Activated naive CD4-positive, alpha-beta T cell treated with anti-CD3 and anti-CD28 coated beads, Interleukin-2, amount 10 ng/mL, durations not matched to agents 7 days and 5 days (primary cell): ENCODE results near the gene NDUFAF3.
A peak's percentile ranks its signal among the peaks of the same experiment; 100 is the strongest.
"Not testable (repeated sequence)": the region's sequence is repeated elsewhere in the genome, so short reads cannot be mapped to it uniquely, and the experiment has no call there.

Experiments used
- CTCF ChIA-PET: fragments of 350-600 bp; sonication (Branson Sonifier 250); formaldehyde crosslinking; loops from one replicate; lab custom pipeline; 2021; ENCODE audit warnings: antibody characterized with exemption; lab: Charles Lee
- DNase-seq: peaks from one replicate; pipeline ENCODE4 v3.0.0-alpha.2; 2020
- H3K27ac Mint-ChIP-seq: one replicate; pipeline ENCODE4 v1.8.0; 2021; ENCODE audit warnings: mild to moderate bottlenecking, moderate library complexity, mixed read lengths
- H3K27me3 Mint-ChIP-seq: one replicate; pipeline ENCODE4 v1.8.0; 2021; ENCODE audit warnings: mild to moderate bottlenecking, mixed read lengths
- H3K36me3 Mint-ChIP-seq: one replicate; pipeline ENCODE4 v1.8.0; 2021; ENCODE audit warnings: mixed read lengths
- H3K4me1 Mint-ChIP-seq: one replicate; pipeline ENCODE4 v1.8.0; 2021; ENCODE audit warnings: mixed read lengths
- H3K4me3 Mint-ChIP-seq: one replicate; pipeline ENCODE4 v1.8.0; 2021; ENCODE audit warnings: mild to moderate bottlenecking, moderate library complexity, mixed read lengths
- H3K9me3 Mint-ChIP-seq: one replicate; pipeline ENCODE4 v1.8.0; 2021; ENCODE audit warnings: mixed read lengths

NDUFAF3 gene

DNA sequence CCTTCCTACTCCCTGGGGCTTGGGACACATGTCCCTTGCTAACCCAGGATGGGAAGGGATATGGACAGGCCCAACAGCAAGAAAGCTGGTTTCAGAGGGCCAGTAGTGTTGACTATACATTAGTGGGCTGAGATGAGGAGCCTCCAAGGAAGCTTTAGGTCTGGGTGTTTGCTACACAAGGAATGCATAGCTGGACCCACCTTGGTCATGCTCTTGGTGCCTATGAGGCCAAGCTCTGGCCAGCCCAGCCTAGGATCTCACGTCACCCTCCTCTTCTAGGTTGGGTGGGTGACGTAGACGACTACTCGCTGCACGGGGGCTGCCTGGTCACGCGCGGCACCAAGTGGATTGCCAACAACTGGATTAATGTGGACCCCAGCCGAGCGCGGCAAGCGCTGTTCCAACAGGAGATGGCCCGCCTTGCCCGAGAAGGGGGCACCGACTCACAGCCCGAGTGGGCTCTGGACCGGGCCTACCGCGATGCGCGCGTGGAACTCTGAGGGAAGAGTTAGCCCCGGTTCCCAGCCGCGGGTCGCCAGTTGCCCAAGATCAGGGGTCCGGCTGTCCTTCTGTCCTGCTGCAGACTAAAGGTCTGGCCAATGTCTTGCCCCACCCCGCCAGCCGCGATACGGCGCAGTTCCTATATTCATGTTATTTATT is 15.4 kb upstream of the NDUFAF3 start:
- peaks cover 40% of the 10 kb centered on the region for H3K4me1 Mint-ChIP-seq
- no peaks in the 10 kb centered on the region for H3K9me3 Mint-ChIP-seq
- peak overlapping the region; percentile 98 for H3K4me3 Mint-ChIP-seq
- DNase-seq = peak; percentile 41
- peak overlapping the region; percentile 99 for H3K27ac Mint-ChIP-seq
- peaks cover 27% of the 10 kb centered on the region for H3K36me3 Mint-ChIP-seq
- no peaks in the 10 kb centered on the region for H3K27me3 Mint-ChIP-seq
- CTCF ChIA-PET = interaction anchor here (0.6 to 5.2 kb wide), 10 partner anchors 10 to 260 kb away, joined by 3 to 62 read pairs (median 4); partner anchors contain the start of genes DALRD3, KLHDC8B, NDUFAF3 and P4HTM

DNA sequence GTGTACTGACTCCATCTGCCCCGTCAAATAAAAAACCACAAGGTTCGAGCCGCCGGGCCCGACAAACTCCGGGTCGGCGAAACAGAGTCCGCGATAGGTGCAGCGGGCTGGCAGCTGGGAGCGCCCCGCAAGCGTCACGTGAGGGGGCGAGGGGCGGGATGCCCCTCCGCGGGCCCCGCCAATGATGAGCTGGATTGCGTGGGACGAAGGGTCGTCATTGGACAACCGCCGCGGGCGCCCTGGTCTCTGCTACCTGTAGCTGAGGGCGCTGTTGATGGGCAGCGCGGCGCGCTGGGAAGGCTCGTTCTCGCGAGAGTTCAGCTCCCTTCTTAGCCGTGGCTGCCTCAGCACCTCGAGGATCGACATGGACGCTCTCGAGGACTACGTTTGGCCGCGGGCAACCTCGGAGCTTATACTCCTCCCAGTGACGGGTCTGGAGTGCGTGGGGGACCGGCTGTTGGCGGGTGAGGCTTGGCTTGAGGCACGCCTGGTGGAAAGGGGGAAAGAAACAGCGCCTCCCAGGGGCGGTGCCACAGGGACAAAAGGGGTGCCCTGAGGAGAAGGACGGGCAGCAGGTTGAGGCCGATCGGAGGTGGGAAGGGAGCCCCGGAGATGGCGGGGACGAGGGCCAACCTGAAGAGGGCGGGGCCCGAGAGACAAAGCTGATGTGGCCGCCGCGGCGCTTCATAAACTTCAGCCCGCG is 14.7 kb upstream of the NDUFAF3 start, which contains the start of gene WDR6:
Gene WDR6, plus strand, starts transcription at position 324 of the 703 bp plus-strand sequence. Its CDS starts 41 bp downstream, at position 365.
- Mint-ChIP-seq H3K4me3 (peak within 1 kb of the TSS; percentile 98), H3K4me1 (peaks cover 38% of the 10 kb centered on the region), H3K9me3 (no peaks in the 10 kb centered on the region)

DNA sequence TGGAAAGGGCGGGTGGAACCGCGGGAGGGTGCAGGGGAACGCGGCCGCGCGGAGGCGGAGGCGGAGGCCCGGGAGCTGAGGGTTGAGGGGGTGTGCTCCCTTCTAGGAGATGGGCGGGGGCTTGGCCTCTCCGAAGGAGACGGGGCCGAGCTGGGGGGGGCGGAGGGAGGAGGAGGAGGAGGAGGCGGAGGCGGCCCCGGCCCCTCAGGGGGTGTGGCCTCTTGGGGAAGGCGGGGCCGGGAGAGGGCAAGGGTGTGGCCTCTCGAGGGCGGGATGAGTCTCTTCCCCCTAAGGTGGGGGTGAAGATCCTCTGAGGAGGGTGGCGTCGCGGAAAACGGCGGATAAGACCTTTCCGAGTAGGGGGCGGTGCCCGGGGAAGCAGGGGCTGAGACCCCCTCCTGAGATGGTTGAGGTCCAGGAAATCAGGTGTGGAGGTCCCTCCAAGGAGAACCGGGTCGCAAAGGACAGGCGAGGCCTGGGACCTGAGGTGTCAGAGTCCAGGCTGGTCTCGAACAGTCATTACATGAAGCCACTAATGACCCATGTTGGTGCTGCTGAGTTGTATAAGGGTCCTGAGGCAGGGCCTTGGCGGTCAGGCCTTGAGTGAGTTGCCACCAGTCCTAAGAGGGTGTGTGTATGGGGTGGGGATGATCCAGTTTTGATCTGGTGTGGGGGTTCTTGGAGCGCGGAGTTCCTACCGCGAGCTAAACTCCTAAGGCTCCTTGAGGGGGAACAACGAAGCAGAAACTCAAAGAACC is 14.0 kb upstream of the NDUFAF3 start:
- peak overlapping the region; percentile 99 for H3K27ac Mint-ChIP-seq
- peak; percentile 92 for DNase-seq
- peaks cover 30% of the 10 kb centered on the region for H3K4me1 Mint-ChIP-seq
- H3K4me3 Mint-ChIP-seq = peak overlapping the region; percentile 98
- CTCF ChIA-PET = interaction anchor here (0.6 to 5.2 kb wide), 9 partner anchors 11 to 89 kb away, joined by 3 to 62 read pairs (median 4); partner anchors contain the start of genes DALRD3, IMPDH2, NDUFAF3 and P4HTM
- H3K27me3 Mint-ChIP-seq = no peaks in the 10 kb centered on the region
- H3K9me3 Mint-ChIP-seq = no peaks in the 10 kb centered on the region
- H3K36me3 Mint-ChIP-seq = peaks cover 29% of the 10 kb centered on the region

More for the DNA sequence above, 14.7 kb upstream of the NDUFAF3 start, which contains the start of gene WDR6:
- DNase-seq = peak; percentile 99
- H3K27me3 Mint-ChIP-seq = no peaks in the 10 kb centered on the region
- H3K27ac Mint-ChIP-seq = peak within 1 kb of the TSS; percentile 99
- CTCF ChIA-PET = interaction anchor here (0.6 to 5.2 kb wide), 9 partner anchors 11 to 261 kb away, joined by 3 to 62 read pairs (median 4); partner anchors contain the start of genes DALRD3, NDUFAF3 and P4HTM
- H3K36me3 Mint-ChIP-seq = peaks cover 31% of the 10 kb centered on the region

DNA sequence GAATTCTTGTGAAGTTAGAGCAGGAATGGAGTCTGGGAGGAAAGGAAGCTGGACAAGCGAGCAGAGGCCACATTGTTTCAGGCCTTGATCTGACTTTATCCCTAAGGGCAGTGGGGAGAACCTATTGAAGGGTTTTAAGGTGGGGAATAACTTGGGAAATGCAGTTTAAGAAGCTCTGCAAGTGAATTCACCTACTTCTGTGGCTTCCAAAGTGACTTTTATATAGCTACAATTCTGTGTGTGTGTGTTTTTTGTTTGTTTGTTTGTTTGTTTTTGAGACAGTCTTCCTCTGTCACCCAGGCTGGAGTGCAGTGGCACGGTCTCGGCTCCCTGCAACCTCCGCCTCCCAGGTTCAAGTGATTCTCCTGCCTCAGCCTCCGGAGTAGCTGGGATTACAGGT is 13.3 kb upstream of the NDUFAF3 start:
- DNase-seq, H3K9me3 Mint-ChIP-seq, H3K27me3 Mint-ChIP-seq: not testable (repeated sequence)
- H3K27ac Mint-ChIP-seq = peak overlapping the region; percentile 99
- H3K36me3 Mint-ChIP-seq = peaks cover 29% of the 10 kb centered on the region
- peaks cover 27% of the 10 kb centered on the region for H3K4me1 Mint-ChIP-seq
- H3K4me3 Mint-ChIP-seq = peak overlapping the region; percentile 98
- CTCF ChIA-PET = interaction anchor here (1.0 to 5.2 kb wide), 5 partner anchors 10 to 85 kb away, joined by 3 to 62 read pairs (median 11); partner anchors contain the start of genes DALRD3, IMPDH2, NDUFAF3 and P4HTM

DNA sequence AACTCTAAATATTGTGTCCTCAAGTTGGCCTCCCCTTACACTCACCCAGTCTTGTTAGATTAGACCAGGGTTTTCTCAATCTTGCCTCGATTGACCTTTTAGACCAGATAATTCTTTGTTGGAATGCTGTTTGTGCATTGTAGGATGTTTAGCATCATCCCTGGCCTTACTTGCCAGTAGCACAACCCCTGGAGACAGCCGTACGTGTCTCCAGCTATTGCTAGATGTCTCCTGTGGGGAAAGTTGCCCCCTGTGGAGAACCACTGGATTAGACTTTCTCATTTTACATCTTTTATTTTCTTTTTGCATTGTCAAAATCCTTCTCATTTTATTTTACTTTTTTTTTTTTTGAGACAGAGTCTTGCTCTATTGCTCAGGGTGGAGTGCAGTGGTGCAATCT is 12.5 kb upstream of the NDUFAF3 start:
- Mint-ChIP-seq H3K27me3 (no peaks in the 10 kb centered on the region), H3K36me3 (peaks cover 29% of the 10 kb centered on the region), H3K9me3 (no peaks in the 10 kb centered on the region), H3K27ac (peak overlapping the region; percentile 7), H3K4me3 (peak overlapping the region; percentile 6), H3K4me1 (peaks cover 31% of the 10 kb centered on the region)
- no peak for DNase-seq
- CTCF ChIA-PET = interaction anchor here (1.2 to 5.2 kb wide), 3 partner anchors 9 to 84 kb away, joined by 3 to 62 read pairs (median 46); partner anchors contain the start of genes DALRD3, NDUFAF3 and P4HTM

DNA sequence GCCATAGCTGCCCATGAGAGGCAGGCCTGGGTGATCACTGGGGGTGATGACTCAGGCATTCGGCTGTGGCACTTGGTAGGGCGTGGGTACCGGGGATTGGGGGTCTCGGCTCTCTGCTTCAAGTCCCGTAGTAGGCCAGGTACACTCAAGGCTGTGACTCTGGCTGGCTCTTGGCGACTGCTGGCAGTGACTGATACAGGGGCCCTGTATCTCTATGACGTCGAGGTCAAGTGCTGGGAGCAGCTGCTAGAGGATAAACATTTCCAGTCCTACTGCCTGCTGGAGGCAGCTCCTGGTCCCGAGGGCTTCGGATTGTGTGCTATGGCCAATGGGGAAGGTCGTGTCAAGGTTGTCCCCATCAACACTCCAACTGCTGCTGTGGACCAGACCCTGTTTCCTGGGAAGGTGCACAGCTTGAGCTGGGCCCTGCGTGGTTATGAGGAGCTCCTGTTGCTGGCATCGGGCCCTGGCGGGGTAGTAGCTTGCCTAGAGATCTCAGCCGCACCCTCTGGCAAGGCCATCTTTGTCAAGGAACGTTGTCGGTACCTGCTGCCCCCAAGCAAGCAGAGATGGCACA is 9.4 kb upstream of the NDUFAF3 start:
- CTCF ChIA-PET = interaction anchor here (0.6 to 5.0 kb wide), 6 partner anchors 9 to 969 kb away, joined by 3 to 41 read pairs (median 5); partner anchors contain the start of genes NDUFAF3 and P4HTM
- Mint-ChIP-seq H3K27ac (no peak overlapping the region), H3K36me3 (peaks cover 37% of the 10 kb centered on the region)

DNA sequence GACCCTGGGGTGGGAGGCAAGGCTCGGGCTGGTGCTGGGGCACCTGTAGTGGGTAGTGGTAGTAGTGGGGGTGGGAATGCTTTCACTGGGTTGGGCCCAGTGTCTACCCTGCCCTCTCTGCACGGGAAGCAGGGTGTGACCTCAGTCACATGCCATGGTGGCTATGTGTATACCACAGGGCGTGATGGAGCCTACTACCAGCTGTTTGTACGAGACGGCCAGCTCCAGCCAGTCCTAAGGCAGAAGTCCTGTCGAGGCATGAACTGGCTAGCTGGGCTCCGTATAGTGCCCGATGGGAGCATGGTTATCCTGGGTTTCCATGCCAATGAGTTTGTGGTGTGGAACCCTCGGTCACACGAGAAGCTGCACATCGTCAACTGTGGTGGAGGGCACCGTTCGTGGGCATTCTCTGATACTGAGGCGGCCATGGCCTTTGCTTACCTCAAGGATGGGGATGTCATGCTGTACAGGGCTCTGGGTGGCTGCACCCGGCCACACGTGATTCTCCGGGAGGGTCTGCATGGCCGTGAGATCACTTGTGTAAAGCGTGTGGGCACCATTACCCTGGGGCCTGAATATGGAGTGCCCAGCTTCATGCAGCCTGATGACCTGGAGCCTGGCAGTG is 8.7 kb upstream of the NDUFAF3 start:
- no peak overlapping the region for H3K4me3 Mint-ChIP-seq
- CTCF ChIA-PET = interaction anchor here (0.6 to 5.0 kb wide), 7 partner anchors 8 to 970 kb away, joined by 3 to 41 read pairs (median 4); partner anchors contain the start of genes NDUFAF3 and P4HTM
- H3K36me3 Mint-ChIP-seq = peaks cover 33% of the 10 kb centered on the region
- DNase-seq = no peak
- no peaks in the 10 kb centered on the region for H3K27me3 Mint-ChIP-seq
- peaks cover 33% of the 10 kb centered on the region for H3K4me1 Mint-ChIP-seq
- no peak overlapping the region for H3K27ac Mint-ChIP-seq
- H3K9me3 Mint-ChIP-seq = no peaks in the 10 kb centered on the region

More for the DNA sequence above, 9.4 kb upstream of the NDUFAF3 start:
- Mint-ChIP-seq H3K4me1 (peaks cover 35% of the 10 kb centered on the region), H3K4me3 (no peak overlapping the region), H3K27me3 (no peaks in the 10 kb centered on the region), H3K9me3 (no peaks in the 10 kb centered on the region)
- DNase-seq = no peak

DNA sequence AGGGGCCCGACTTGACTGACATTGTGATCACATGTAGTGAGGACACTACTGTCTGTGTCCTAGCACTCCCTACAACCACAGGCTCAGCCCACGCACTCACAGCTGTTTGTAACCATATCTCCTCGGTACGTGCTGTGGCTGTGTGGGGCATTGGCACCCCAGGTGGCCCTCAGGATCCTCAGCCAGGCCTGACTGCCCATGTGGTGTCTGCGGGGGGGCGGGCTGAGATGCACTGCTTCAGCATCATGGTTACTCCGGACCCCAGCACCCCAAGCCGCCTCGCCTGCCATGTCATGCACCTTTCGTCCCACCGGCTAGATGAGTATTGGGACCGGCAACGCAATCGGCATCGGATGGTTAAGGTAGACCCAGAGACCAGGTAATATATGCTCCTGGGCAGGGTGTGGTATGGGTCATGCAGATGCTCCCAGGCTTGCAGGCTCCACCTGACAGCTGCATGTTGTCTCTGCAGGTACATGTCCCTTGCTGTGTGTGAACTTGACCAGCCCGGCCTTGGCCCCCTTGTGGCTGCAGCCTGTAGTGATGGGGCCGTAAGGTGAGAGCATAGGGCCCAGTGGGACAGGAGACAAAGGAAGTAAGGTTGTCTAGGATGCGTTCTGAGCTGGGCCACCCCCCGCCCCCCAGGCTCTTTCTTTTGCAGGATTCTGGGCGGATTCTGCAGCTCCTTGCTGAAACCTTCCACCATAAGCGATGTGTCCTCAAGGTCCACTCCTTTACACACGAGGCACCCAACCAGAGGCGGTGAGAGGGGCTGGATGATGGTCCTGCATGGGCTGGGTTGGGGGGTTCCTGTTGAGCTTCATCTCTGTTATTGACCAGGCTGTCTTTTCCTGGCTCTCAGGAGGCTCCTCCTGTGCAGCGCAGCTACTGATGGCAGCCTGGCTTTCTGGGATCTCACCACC is 7.9 kb upstream of the NDUFAF3 start:
- peaks cover 27% of the 10 kb centered on the region for H3K36me3 Mint-ChIP-seq
- CTCF ChIA-PET = interaction anchor here (0.6 to 9.0 kb wide), 6 partner anchors 7 to 26 kb away, joined by 3 to 62 read pairs (median 7); partner anchors contain the start of genes NDUFAF3, P4HTM and WDR6
- H3K4me3 Mint-ChIP-seq = no peak overlapping the region

DNA sequence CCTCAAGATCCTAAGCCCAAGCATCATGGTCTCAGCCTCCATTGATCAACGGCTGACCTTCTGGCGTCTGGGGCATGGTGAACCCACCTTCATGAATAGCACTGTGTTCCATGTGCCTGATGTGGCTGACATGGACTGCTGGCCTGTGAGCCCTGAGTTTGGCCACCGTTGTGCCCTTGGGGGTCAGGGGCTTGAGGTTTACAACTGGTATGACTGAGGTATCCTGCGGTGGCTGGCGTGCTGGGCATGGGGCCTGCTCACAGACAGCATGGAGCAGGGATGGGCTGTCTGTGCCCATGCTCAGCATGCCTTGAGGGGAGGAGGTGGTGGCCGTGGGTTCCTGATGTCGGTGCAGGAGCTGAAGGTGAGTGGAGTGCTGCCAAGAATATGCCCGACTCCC is 6.8 kb upstream of the NDUFAF3 start:
- no peak overlapping the region for H3K4me3 Mint-ChIP-seq

More for the DNA sequence above, 7.9 kb upstream of the NDUFAF3 start:
- no peaks in the 10 kb centered on the region for H3K9me3 Mint-ChIP-seq
- H3K4me1 Mint-ChIP-seq = peaks cover 30% of the 10 kb centered on the region
- peak; percentile 70 for DNase-seq
- H3K27ac Mint-ChIP-seq = no peak overlapping the region
- no peaks in the 10 kb centered on the region for H3K27me3 Mint-ChIP-seq

DNA sequence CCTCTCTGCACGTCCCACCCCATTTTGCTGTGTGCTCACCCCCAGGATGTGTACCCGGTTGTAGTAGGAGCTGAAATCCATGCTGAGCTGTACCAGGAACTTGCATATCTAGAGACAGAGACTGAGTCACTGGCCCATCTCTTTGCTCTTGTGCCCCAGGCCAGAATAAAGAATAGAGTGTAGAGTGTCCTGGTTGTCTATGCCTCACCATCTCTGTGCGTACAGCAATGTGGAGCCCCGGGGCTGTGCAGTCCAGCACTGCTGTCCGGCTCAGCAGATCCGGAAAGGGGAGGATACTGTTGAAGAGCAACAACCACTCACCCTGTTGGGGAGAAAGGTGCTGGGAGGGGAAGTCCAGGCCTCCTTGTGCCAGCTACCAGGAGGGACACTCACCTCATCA is 6.2 kb upstream of the NDUFAF3 start:
- Mint-ChIP-seq H3K36me3 (peaks cover 24% of the 10 kb centered on the region), H3K27ac (peak overlapping the region; percentile 12), H3K4me1 (peaks cover 35% of the 10 kb centered on the region), H3K9me3 (no peaks in the 10 kb centered on the region), H3K4me3 (no peak overlapping the region), H3K27me3 (no peaks in the 10 kb centered on the region)
- CTCF ChIA-PET = interaction anchor here (9.0 kb wide), 1 partner anchor 9 kb away, joined by 62 read pairs; the partner anchor contains the start of gene WDR6
- no peak for DNase-seq

More for the DNA sequence above, 6.8 kb upstream of the NDUFAF3 start:
- peaks cover 32% of the 10 kb centered on the region for H3K4me1 Mint-ChIP-seq
- DNase-seq = no peak
- H3K9me3 Mint-ChIP-seq = no peaks in the 10 kb centered on the region
- H3K27ac Mint-ChIP-seq = no peak overlapping the region
- no peaks in the 10 kb centered on the region for H3K27me3 Mint-ChIP-seq
- H3K36me3 Mint-ChIP-seq = peaks cover 24% of the 10 kb centered on the region
- CTCF ChIA-PET = interaction anchor here (5.0 to 9.0 kb wide), 2 partner anchors 8 to 27 kb away, joined by 41 to 62 read pairs; partner anchors contain the start of genes P4HTM and WDR6

DNA sequence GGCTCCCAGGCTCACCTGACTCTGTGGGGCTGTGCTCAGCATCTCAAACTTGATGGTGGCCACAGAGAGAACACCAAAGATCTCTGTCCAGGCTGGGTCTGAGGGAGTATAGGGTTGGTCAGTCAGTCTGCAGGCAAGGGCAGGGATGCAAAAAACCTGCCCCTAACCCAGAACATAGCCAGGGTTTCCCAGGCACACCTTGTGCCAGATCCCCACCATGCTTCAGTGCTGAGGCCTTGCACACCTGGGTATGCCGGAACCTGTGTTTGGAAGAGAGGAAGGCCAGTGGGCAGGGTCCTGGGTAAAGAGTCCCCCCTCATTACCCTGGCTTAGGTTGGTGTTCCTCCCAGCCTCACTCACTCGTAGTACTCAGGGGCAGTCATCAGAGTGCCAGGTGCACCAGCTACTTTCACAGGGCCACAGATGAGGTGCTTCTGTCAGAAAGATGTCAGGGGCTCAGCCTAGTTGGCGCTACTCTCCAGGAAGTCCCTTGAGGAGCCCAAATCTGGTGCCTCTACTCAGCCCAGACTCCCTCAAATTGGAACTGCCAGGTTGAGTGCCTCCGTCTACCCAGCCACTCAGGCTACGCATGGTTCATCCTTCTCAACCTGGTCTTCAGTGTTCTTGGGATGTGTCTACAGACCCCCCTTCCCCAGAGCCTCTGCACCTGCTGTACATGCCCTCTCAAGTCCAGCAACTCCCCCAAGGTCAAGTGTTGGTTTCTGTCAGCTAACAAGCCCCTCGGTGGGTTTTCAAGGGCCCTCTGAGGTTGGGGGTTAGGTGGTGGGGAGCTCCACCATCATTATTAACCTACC is 5.3 kb upstream of the NDUFAF3 start:
- CTCF ChIA-PET = interaction anchor here (0.9 to 9.0 kb wide), 3 partner anchors 9 to 140 kb away, joined by 3 to 62 read pairs (median 6); partner anchors contain the start of gene WDR6
- H3K4me1 Mint-ChIP-seq = peaks cover 35% of the 10 kb centered on the region
- H3K9me3 Mint-ChIP-seq = no peaks in the 10 kb centered on the region
- no peak for DNase-seq
- no peak overlapping the region for H3K27ac Mint-ChIP-seq
- H3K27me3 Mint-ChIP-seq = no peaks in the 10 kb centered on the region
- peaks cover 24% of the 10 kb centered on the region for H3K36me3 Mint-ChIP-seq
- H3K4me3 Mint-ChIP-seq = peak overlapping the region; percentile 26
